NCI-H1048 (cell line): Measurements from ENCODE around the gene IL10RA.

Experiments
- DNase-seq: peaks from one replicate; lab custom pipeline; 2025; lab: John Stamatoyannopoulos, UW

The IL10RA gene

DNA sequence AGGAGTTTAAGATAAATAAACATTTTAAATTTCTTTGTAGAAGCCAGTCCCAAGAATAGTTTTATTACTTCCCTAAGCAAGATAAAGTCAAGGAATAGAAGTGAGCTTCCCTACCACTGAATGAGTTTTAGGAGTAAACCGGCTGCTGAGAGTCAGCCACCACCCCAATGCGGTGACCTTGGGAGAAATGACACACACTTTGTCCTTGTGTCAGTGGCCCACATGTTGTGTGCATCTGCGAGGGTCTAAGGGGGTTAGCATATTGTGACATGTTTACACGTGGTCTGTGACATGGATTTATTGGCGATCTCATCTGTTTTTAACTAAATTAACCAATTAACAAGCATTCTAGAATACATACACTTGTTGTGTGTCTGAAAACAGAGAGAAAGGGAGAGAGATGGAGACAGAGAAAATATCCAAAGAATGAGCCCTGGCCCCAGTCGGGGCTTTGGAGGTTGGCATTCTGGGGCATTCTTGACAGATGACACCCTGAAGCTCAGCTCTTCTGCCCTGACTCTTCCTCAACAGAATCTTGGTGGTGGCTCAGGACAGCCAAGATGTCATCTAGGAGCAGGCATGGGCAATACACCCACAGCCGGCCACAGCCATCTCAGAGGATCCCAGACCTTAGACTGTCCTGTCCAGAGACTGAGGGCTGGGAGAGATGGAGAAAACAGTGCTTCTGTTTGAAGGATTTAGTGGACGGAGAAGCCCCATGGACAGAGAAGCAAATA, 60.9 kb downstream of the IL10RA start:
- no peak for DNase-seq

DNA sequence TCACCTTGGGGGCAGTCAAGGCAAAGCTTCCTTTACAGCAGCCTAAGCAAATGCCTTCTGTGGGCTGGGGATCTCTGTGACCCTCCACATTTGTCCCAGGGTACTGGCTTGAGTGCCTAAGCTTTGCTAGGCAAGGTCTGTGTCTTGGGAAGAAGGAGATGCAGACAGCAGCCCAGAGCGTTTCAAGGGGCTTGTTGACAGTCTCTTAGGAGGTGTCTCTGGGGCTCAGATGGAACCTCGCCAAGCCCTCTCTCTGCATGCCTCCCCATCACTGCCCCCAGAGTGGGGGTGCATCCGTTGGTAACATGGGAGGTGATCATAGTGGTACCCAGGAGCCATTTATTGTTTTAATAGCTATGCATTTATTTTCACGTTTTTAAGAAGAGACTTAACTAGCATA, 61.6 kb downstream of the IL10RA start:
- no peak for DNase-seq

DNA sequence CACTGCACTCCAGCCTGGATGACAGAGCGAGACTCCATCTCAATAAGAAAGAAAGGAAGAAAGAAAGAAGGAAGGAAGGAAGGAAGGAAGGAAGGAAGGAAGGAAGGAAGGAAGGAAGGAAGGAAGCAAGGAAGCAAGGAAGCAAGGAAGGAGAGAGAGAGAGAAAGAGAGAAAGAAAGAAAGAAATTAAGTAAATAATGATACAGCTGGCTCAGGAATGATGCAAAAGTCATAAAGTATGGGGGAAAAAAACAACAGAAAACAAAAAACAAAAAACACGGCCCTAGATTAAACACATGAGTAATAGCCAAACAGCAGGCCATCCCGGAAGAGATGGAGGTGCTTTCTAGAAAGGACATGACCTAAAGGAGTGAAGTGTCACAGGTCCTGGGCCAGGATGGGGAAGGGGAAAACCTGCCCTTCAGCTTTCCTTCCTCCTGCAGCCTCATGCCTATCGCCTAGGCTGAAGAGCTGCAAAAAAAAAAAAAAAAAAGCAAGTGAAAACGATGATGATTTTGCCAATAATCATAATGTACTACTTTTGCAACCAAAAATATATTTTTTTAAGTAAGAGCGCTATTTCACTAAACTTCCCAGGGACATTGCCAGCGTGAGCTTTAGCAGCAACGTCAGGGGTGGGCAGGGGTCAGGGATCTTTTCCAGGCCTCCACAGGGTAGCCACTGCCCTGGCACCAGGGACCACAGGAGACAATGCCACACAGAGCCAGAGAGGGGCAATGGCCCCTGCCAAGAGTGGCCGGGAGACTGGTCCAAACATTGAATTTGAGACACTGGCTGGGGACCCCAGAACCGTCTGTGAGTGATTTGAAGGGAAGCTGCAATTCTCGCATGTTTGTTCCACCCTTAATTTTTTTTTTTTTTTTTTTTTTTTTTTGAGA, 62.5 kb downstream of the IL10RA start:
- no peak for DNase-seq

DNA sequence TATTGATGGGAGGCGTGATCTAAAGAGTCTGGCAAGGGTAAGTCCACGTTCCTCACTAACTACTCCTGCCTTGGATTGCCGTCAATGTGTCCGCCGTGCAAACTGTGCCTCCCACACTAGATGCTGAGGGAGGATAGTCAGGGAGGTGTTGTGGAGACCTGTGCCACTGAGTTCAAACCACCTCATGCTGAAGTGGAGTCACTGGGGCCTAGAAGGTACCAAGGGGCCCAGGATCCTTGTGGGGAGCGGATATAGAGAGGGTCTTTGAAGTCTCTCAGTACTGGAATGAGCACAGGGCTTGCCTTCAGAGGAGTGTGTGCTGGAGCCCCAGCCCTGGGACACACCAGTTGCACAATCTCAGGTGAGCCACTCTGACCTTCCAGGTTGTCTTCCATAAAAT, 63.6 kb downstream of the IL10RA start:
- DNase-seq: no peak

DNA sequence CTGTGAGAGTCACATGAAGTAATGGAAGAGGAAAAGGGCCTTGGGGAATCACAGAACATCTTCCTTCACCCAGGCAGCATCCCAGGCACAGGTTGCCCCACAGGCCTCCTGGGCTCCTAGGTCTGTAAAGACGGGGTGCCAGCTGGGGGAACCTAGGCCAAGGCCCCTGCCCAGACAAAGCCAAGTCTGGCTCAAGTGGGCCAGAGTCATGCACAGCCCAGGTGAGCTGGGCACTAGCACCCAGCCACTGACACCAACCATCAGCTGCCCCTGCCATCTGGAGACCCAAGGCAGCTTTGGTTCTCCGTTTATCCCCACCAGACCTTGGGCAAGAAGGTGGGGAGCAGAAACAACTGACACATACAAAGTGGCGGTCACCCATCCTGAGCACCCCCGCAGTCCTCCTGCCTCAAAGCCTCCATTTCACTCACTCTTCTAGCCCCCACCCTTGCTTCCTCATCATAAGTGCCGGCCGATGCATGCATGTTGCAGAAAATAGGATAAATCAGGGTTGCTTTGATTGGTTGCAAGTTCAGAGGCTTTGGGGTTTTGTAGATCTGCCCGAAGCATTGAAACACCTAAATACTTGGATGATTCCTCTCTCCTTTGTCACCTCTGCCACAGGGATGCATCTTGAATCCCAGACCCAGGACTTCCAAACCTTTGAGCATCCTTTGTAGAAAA, 64.2 kb downstream of the IL10RA start:
- no peak for DNase-seq
